H1 (cell line): ENCODE data around the gene PRRX1.

Experiments used
- CTCF ChIP-seq, 3 experiments: IDR thresholded peaks; 1 replicate in 2 of 3; 2 replicates in 1 of 3; pipeline versions ENCODE4 v1.5.1 to v1.6.1; 2011; ENCODE audit warnings: low read length in 3 of 3, mild to moderate bottlenecking in 3 of 3, inconsistent platforms in 2 of 3, low read depth in 1 of 3, moderate library complexity in 1 of 3; ENCODE audit not compliant: insufficient read depth in 1 of 3; ENCODE audit errors: control extremely low read depth in 1 of 3
- POLR2AphosphoS5 ChIP-seq: IDR thresholded peaks from 2 replicates; pipeline ENCODE4 v1.6.1; 2011; ENCODE audit warnings: low read depth, low read length
- SRF ChIP-seq: IDR thresholded peaks from 2 replicates; pipeline ENCODE4 v1.6.1; 2011; ENCODE audit warnings: mild to moderate bottlenecking, low read depth, low read length, moderate library complexity

- TF ChIP-seq CTCF (IDR thresholded peaks at IDR 0.05; ENCODE audit: control extremely low read depth in 1 of 3, insufficient read depth in 1 of 3, low read depth in 1 of 3, low read length in 3 of 3) (no peak), POLR2AphosphoS5 (no peak), SRF (no peak)
These were observed 32.8 kb downstream of the PRRX1 start for GRCh38 chr1:170696591-170697290.
